ENCODE measurements around the gene LRMDA.

Gene LRMDA

GRCh38 chr10:76150876-76151288, 719.5 kb downstream of the LRMDA start:
- H3K4me2 ChIP-seq (ENCODE audit: insufficient read depth, low read length): no peak overlapping the region
- H4K20me1 ChIP-seq (ENCODE audit: insufficient read depth, low read length): no peaks in the 10 kb centered on the region
- H3K9me3 ChIP-seq (ENCODE audit: insufficient read depth, low read length, severe bottlenecking): peaks cover 5% of the 10 kb centered on the region
- H3K4me1 ChIP-seq (ENCODE audit: insufficient read depth, low read length): no peaks in the 10 kb centered on the region
- no peaks in the 10 kb centered on the region for H3K79me2 ChIP-seq (ENCODE audit: insufficient read depth, low read length)
- no peak for TF ChIP-seq CTCF (IDR thresholded peaks at IDR 0.05; ENCODE audit: borderline replicate concordance, extremely low read depth, low read length, poor library complexity, severe bottlenecking)
- no peak for TF ChIP-seq EZH2 (IDR thresholded peaks at IDR 0.05; ENCODE audit: borderline replicate concordance, low read depth, low read length, severe bottlenecking)
- no peak overlapping the region for H3K9ac ChIP-seq (ENCODE audit: low read depth, low read length)
- H3K27ac ChIP-seq (ENCODE audit: low read length): no peak overlapping the region
- H3K27me3 ChIP-seq (ENCODE audit: insufficient read depth, low read length, poor library complexity): no peaks in the 10 kb centered on the region
- DNase-seq (no peak), ATAC-seq (ENCODE audit: insufficient read depth, low read depth) (no peak)
- no peak overlapping the region for H2AFZ ChIP-seq (ENCODE audit: low read depth, low read length)
- no peak overlapping the region for H3K4me3 ChIP-seq (ENCODE audit: low read depth in 1 of 2, low read length in 2 of 2)
- H3K36me3 ChIP-seq (ENCODE audit: insufficient read depth, low read length): no peaks in the 10 kb centered on the region

GRCh38 chr10:76152186-76152585, 720.8 kb downstream of the LRMDA start:
- H3K36me3 ChIP-seq (ENCODE audit: insufficient read depth, low read length): no peaks in the 10 kb centered on the region
- TF ChIP-seq EZH2 (IDR thresholded peaks at IDR 0.05; ENCODE audit: borderline replicate concordance, low read depth, low read length, severe bottlenecking) (no peak), CTCF (IDR thresholded peaks at IDR 0.05; ENCODE audit: borderline replicate concordance, extremely low read depth, low read length, poor library complexity, severe bottlenecking) (no peak)
- no peaks in the 10 kb centered on the region for H3K79me2 ChIP-seq (ENCODE audit: insufficient read depth, low read length)
- H3K4me2 ChIP-seq (ENCODE audit: insufficient read depth, low read length): no peak overlapping the region
- ATAC-seq (ENCODE audit: insufficient read depth, low read depth) (no peak), DNase-seq (no peak)
- H4K20me1 ChIP-seq (ENCODE audit: insufficient read depth, low read length): no peaks in the 10 kb centered on the region
- no peak overlapping the region for H3K27ac ChIP-seq (ENCODE audit: low read length)
- H2AFZ ChIP-seq (ENCODE audit: low read depth, low read length): no peak overlapping the region
- H3K4me1 ChIP-seq (ENCODE audit: insufficient read depth, low read length): no peaks in the 10 kb centered on the region
- no peaks in the 10 kb centered on the region for H3K27me3 ChIP-seq (ENCODE audit: insufficient read depth, low read length, poor library complexity)
- H3K4me3 ChIP-seq (ENCODE audit: low read depth in 1 of 2, low read length in 2 of 2): no peak overlapping the region
- H3K9ac ChIP-seq (ENCODE audit: low read depth, low read length): no peak overlapping the region
- H3K9me3 ChIP-seq (ENCODE audit: insufficient read depth, low read length, severe bottlenecking): peaks cover 5% of the 10 kb centered on the region

GRCh38 chr10:76155961-76156360, 724.5 kb downstream of the LRMDA start:
- Histone ChIP-seq H3K4me3 (ENCODE audit: low read depth in 1 of 2, low read length in 2 of 2) (no peak overlapping the region), H2AFZ (ENCODE audit: low read depth, low read length) (no peak overlapping the region), H4K20me1 (ENCODE audit: insufficient read depth, low read length) (no peaks in the 10 kb centered on the region), H3K4me2 (ENCODE audit: insufficient read depth, low read length) (no peak overlapping the region), H3K9me3 (ENCODE audit: insufficient read depth, low read length, severe bottlenecking) (peaks cover 2% of the 10 kb centered on the region), H3K79me2 (ENCODE audit: insufficient read depth, low read length) (no peaks in the 10 kb centered on the region), H3K9ac (ENCODE audit: low read depth, low read length) (no peak overlapping the region), H3K27ac (ENCODE audit: low read length) (no peak overlapping the region), H3K36me3 (ENCODE audit: insufficient read depth, low read length) (no peaks in the 10 kb centered on the region), H3K4me1 (ENCODE audit: insufficient read depth, low read length) (no peaks in the 10 kb centered on the region), H3K27me3 (ENCODE audit: insufficient read depth, low read length, poor library complexity) (no peaks in the 10 kb centered on the region)
- ATAC-seq (ENCODE audit: insufficient read depth, low read depth) (no peak), DNase-seq (no peak)
- no peak for TF ChIP-seq EZH2 (IDR thresholded peaks at IDR 0.05; ENCODE audit: borderline replicate concordance, low read depth, low read length, severe bottlenecking)
- no peak for TF ChIP-seq CTCF (IDR thresholded peaks at IDR 0.05; ENCODE audit: borderline replicate concordance, extremely low read depth, low read length, poor library complexity, severe bottlenecking)

Measured in DND-41 (cell line).